Peyer's patch (tissue), 4 donors: ENCODE measurements around the gene CAPN7.

ENCODE experiments used
- CTCF ChIP-seq, 6 experiments: fragments of 450-650 bp in 4 of 6; fragments of 200-600 bp in 2 of 6; sonication (generic) in 1 of 6; IDR thresholded peaks; one replicate each; pipeline ENCODE4 v1.5.1; 2017 to 2019; ENCODE audit warnings: antibody characterized with exemption in 6 of 6, mild to moderate bottlenecking in 3 of 6, moderate library complexity in 1 of 6
- POLR2A ChIP-seq, 2 donors: fragments of 450-650 bp; IDR thresholded peaks; one replicate each; pipeline ENCODE4 v1.5.1; 2017; ENCODE audit warnings: antibody characterized with exemption in 2 of 2, mild to moderate bottlenecking in 2 of 2, moderate library complexity in 2 of 2

GRCh38 chr3:15292765-15293522 is 86.9 kb downstream of the CAPN7 start:
- TF ChIP-seq CTCF (IDR thresholded peaks at IDR 0.05) (no peak), POLR2A (IDR thresholded peaks at IDR 0.05) (no peak)
